GM21717 (cell line): ENCODE results near the gene EFEMP1.
"Not testable (repeated sequence)": the region's sequence is repeated elsewhere in the genome, so short reads cannot be mapped to it uniquely, and the experiment has no call there.

ENCODE experiments used
- ATAC-seq: cut with Tn5 transposase; IDR thresholded peaks from one replicate; pipeline ENCODE4 v1.9.1; 2021; ENCODE audit warnings: mild to moderate bottlenecking, moderate library complexity; ENCODE audit not compliant: unreplicated experiment

EFEMP1 gene

GRCh38 chr2:55869637-55870325 is 53.8 kb downstream of the EFEMP1 start:
- no peak for ATAC-seq

- ATAC-seq = no peak
Observed at GRCh38 chr2:55865096-55865835, 58.3 kb downstream of the EFEMP1 start.

- no peak for ATAC-seq
Observed at GRCh38 chr2:55864351-55865084, 59.1 kb downstream of the EFEMP1 start.

- ATAC-seq = no peak
Observed at GRCh38 chr2:55862673-55863390, 60.8 kb downstream of the EFEMP1 start.

GRCh38 chr2:55862246-55862645 is 61.3 kb downstream of the EFEMP1 start:
- ATAC-seq = no peak

- ATAC-seq = no peak
Observed at GRCh38 chr2:55861733-55862132, 61.8 kb downstream of the EFEMP1 start.

GRCh38 chr2:55860832-55861231 is 62.8 kb downstream of the EFEMP1 start:
- no peak for ATAC-seq

GRCh38 chr2:55859875-55860274 is 63.7 kb downstream of the EFEMP1 start:
- no peak for ATAC-seq

GRCh38 chr2:55857766-55858165 is 65.8 kb downstream of the EFEMP1 start:
- no peak for ATAC-seq

GRCh38 chr2:55856936-55857335 is 66.6 kb downstream of the EFEMP1 start:
- ATAC-seq = no peak

GRCh38 chr2:55848096-55848495 is 75.5 kb downstream of the EFEMP1 start:
- no peak for ATAC-seq

- no peak for ATAC-seq
Observed at GRCh38 chr2:55846426-55846825, 77.2 kb downstream of the EFEMP1 start.

- no peak for ATAC-seq
Observed at GRCh38 chr2:55844986-55845385, 78.6 kb downstream of the EFEMP1 start.

- ATAC-seq = no peak
Observed at GRCh38 chr2:55843994-55844345, 79.6 kb downstream of the EFEMP1 start.

GRCh38 chr2:55843096-55843993 is 80.2 kb downstream of the EFEMP1 start:
- ATAC-seq = no peak

GRCh38 chr2:55842046-55842445 is 81.5 kb downstream of the EFEMP1 start:
- ATAC-seq = no peak

GRCh38 chr2:55840460-55840859 is 83.1 kb downstream of the EFEMP1 start:
- ATAC-seq = no peak

GRCh38 chr2:55839182-55839819 is 84.3 kb downstream of the EFEMP1 start:
- no peak for ATAC-seq

GRCh38 chr2:55838653-55839052 is 84.9 kb downstream of the EFEMP1 start:
- ATAC-seq = no peak

- not testable (repeated sequence) for ATAC-seq
Observed at GRCh38 chr2:55838117-55838516, 85.5 kb downstream of the EFEMP1 start.
